HG02642 (cell line): ENCODE results near the gene TTYH2.
"Not testable (repeated sequence)": the region's sequence is repeated elsewhere in the genome, so short reads cannot be mapped to it uniquely, and the experiment has no call there.

Source experiments
- ATAC-seq: cut with Tn5 transposase; IDR thresholded peaks from one replicate; pipeline ENCODE4 v1.9.1; 2021; ENCODE audit warnings: mild to moderate bottlenecking; ENCODE audit not compliant: unreplicated experiment, poor library complexity

Gene TTYH2

GRCh38 chr17:74252211-74252610, 38.8 kb downstream of the TTYH2 start:
- no peak for ATAC-seq

GRCh38 chr17:74253036-74253435, 39.7 kb downstream of the TTYH2 start:
- no peak for ATAC-seq

- ATAC-seq, result no peak
These were observed 43.9 kb downstream of the TTYH2 start for GRCh38 chr17:74257311-74257710.

GRCh38 chr17:74259667-74260524, 46.5 kb downstream of the TTYH2 start:
- ATAC-seq, result no peak

- no peak for ATAC-seq
These were observed 47.1 kb downstream of the TTYH2 start for GRCh38 chr17:74260525-74260850.

- no peak for ATAC-seq
These were observed 49.2 kb downstream of the TTYH2 start for GRCh38 chr17:74262601-74263000.

GRCh38 chr17:74267054-74267453, 53.7 kb downstream of the TTYH2 start:
- not testable (repeated sequence) for ATAC-seq

GRCh38 chr17:74267579-74267978, 54.2 kb downstream of the TTYH2 start:
- ATAC-seq, result no peak

GRCh38 chr17:74267987-74268499, 54.7 kb downstream of the TTYH2 start:
- no peak for ATAC-seq

- no peak for ATAC-seq
These were observed 55.2 kb downstream of the TTYH2 start for GRCh38 chr17:74268558-74268957.

- no peak for ATAC-seq
These were observed 57.0 kb downstream of the TTYH2 start for GRCh38 chr17:74270333-74270732.

- no peak for ATAC-seq
These were observed 57.9 kb downstream of the TTYH2 start for GRCh38 chr17:74271281-74271680.

- no peak for ATAC-seq
These were observed 58.7 kb downstream of the TTYH2 start for GRCh38 chr17:74271901-74272561.

GRCh38 chr17:74272731-74273201, 59.4 kb downstream of the TTYH2 start:
- ATAC-seq, result no peak

- no peak for ATAC-seq
These were observed 60.8 kb downstream of the TTYH2 start, which contains the start of gene DNAI2 for GRCh38 chr17:74274060-74274708. DNAI2 (plus strand) TSS chr17:74274234; CDS start chr17:74281818, 7,584 bp downstream.

- ATAC-seq, result no peak
These were observed 61.5 kb downstream of the TTYH2 start for GRCh38 chr17:74274709-74275340.

GRCh38 chr17:74276051-74276476, 62.7 kb downstream of the TTYH2 start:
- ATAC-seq, result no peak

- no peak for ATAC-seq
These were observed 63.2 kb downstream of the TTYH2 start for GRCh38 chr17:74276541-74277009.

GRCh38 chr17:74277935-74278334, 64.6 kb downstream of the TTYH2 start:
- no peak for ATAC-seq

GRCh38 chr17:74279617-74280016, 66.2 kb downstream of the TTYH2 start:
- ATAC-seq, result not testable (repeated sequence)
